ENCODE measurements around the gene NGEF.

- TF ChIP-seq ZNF140 (tag by site-specific recombination; IDR thresholded peaks at IDR 0.05) (no peak), SETDB1 (IDR thresholded peaks at IDR 0.05; ENCODE audit: insufficient read length, low read length) (no peak), PRDM1 (tag by site-specific recombination; IDR thresholded peaks at IDR 0.05) (no peak), ZNF777 (tag by site-specific recombination; IDR thresholded peaks at IDR 0.05; ENCODE audit: borderline replicate concordance) (no peak), SP2 (tag by site-specific recombination; IDR thresholded peaks at IDR 0.05) (no peak), ZBTB1 (tag by site-specific recombination; IDR thresholded peaks at IDR 0.05) (no peak)
- TF ChIP-seq, protein P1, sequence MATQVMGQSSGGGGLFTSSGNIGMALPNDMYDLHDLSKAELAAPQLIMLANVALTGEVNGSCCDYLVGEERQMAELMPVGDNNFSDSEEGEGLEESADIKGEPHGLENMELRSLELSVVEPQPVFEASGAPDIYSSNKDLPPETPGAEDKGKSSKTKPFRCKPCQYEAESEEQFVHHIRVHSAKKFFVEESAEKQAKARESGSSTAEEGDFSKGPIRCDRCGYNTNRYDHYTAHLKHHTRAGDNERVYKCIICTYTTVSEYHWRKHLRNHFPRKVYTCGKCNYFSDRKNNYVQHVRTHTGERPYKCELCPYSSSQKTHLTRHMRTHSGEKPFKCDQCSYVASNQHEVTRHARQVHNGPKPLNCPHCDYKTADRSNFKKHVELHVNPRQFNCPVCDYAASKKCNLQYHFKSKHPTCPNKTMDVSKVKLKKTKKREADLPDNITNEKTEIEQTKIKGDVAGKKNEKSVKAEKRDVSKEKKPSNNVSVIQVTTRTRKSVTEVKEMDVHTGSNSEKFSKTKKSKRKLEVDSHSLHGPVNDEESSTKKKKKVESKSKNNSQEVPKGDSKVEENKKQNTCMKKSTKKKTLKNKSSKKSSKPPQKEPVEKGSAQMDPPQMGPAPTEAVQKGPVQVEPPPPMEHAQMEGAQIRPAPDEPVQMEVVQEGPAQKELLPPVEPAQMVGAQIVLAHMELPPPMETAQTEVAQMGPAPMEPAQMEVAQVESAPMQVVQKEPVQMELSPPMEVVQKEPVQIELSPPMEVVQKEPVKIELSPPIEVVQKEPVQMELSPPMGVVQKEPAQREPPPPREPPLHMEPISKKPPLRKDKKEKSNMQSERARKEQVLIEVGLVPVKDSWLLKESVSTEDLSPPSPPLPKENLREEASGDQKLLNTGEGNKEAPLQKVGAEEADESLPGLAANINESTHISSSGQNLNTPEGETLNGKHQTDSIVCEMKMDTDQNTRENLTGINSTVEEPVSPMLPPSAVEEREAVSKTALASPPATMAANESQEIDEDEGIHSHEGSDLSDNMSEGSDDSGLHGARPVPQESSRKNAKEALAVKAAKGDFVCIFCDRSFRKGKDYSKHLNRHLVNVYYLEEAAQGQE (tag by site-specific recombination; IDR thresholded peaks at IDR 0.05): no peak
Observed at GRCh38 chr2:233003658-233004555, 9.1 kb downstream of the NGEF start.

Data from HEK293 (cell line).